DND-41 (cell line): ENCODE measurements around the gene NEK9.

Source experiments
- ATAC-seq: fragments of 200-7000 bp; cut with Tn5 transposase; 3 replicates; pipeline ENCODE4 v1.9.1; 2021; ENCODE audit warnings: low read depth; ENCODE audit not compliant: insufficient read depth
- DNase-seq: peaks from one replicate; pipeline ENCODE4 v3.0.0-alpha.2; 2020
- H2AFZ ChIP-seq: 2 replicates; pipeline ENCODE4 v1.6.0; 2012; ENCODE audit warnings: low read depth, low read length
- H3K27ac ChIP-seq: 2 replicates; pipeline ENCODE4 v1.5.1; 2012; ENCODE audit warnings: low read length, inconsistent platforms
- H3K27me3 ChIP-seq: fragments of 200-600 bp; sonication (generic); 2 replicates; pipeline ENCODE4 v1.6.0; 2012; ENCODE audit warnings: low read length, mild to moderate bottlenecking, inconsistent platforms; ENCODE audit not compliant: insufficient read depth, poor library complexity
- H3K36me3 ChIP-seq: 2 replicates; pipeline ENCODE4 v1.5.1; 2012; ENCODE audit warnings: low read length, inconsistent platforms; ENCODE audit not compliant: insufficient read depth
- H3K4me1 ChIP-seq: 2 replicates; pipeline ENCODE4 v1.5.1; 2012; ENCODE audit warnings: mild to moderate bottlenecking, low read length; ENCODE audit not compliant: insufficient read depth
- H3K4me2 ChIP-seq: 2 replicates; pipeline ENCODE4 v1.6.0; 2012; ENCODE audit warnings: mild to moderate bottlenecking, moderate library complexity, low read length, inconsistent platforms; ENCODE audit not compliant: insufficient read depth
- H3K4me3 ChIP-seq, 2 experiments: fragments of 200-600 bp in 1 of 2; shearing (Covaris generic) in 1 of 2; 2 replicates each; pipeline ENCODE4 v1.5.1; 2012 to 2016; ENCODE audit warnings: inconsistent platforms in 2 of 2, low read length in 2 of 2, mild to moderate bottlenecking in 2 of 2, low read depth in 1 of 2, moderate library complexity in 1 of 2
- H3K79me2 ChIP-seq: 2 replicates; pipeline ENCODE4 v1.6.0; 2012; ENCODE audit warnings: low read length, inconsistent platforms; ENCODE audit not compliant: insufficient read depth
- H3K9ac ChIP-seq: 2 replicates; pipeline ENCODE4 v1.6.0; 2012; ENCODE audit warnings: low read depth, mild to moderate bottlenecking, inconsistent platforms, low read length, moderate library complexity
- H3K9me3 ChIP-seq: 2 replicates; pipeline ENCODE4 v1.5.1; 2012; ENCODE audit warnings: low read length, moderate library complexity, mild to moderate bottlenecking, inconsistent platforms; ENCODE audit not compliant: insufficient read depth, severe bottlenecking
- H4K20me1 ChIP-seq: 2 replicates; pipeline ENCODE4 v1.6.0; 2012; ENCODE audit warnings: low read length; ENCODE audit not compliant: insufficient read depth
- CTCF ChIP-seq: IDR thresholded peaks from 2 replicates; pipeline ENCODE4 v1.5.1; 2012; ENCODE audit warnings: borderline replicate concordance, low read length, moderate library complexity, mild to moderate bottlenecking; ENCODE audit not compliant: poor library complexity, severe bottlenecking; ENCODE audit errors: extremely low read depth
- EZH2 ChIP-seq: IDR thresholded peaks from 3 replicates; pipeline ENCODE4 v1.6.1; 2012; ENCODE audit warnings: borderline replicate concordance, low read depth, mild to moderate bottlenecking, moderate library complexity, low read length, inconsistent platforms; ENCODE audit not compliant: severe bottlenecking

The NEK9 gene

GRCh38 chr14:75064205-75064567 is 62.7 kb downstream of the NEK9 start:
- ATAC-seq (no peak; the same call in 2 of the 3 replicates), DNase-seq (no peak)
- TF ChIP-seq EZH2 (no peak), CTCF (no peak)
- H2AFZ ChIP-seq = peak overlapping the region; percentile 93
- peak overlapping the region; percentile 89 for H3K27ac ChIP-seq
- peaks cover 40% of the 10 kb centered on the region for H3K79me2 ChIP-seq
- H3K9ac ChIP-seq = peak overlapping the region; percentile 74
- H3K36me3 ChIP-seq = peaks cover 21% of the 10 kb centered on the region
- no peaks in the 10 kb centered on the region for H3K9me3 ChIP-seq
- no peaks in the 10 kb centered on the region for H3K27me3 ChIP-seq
- H3K4me1 ChIP-seq = peaks cover 26% of the 10 kb centered on the region
- no peaks in the 10 kb centered on the region for H4K20me1 ChIP-seq
- peak overlapping the region; percentile 77 for H3K4me2 ChIP-seq
- H3K4me3 ChIP-seq = peak overlapping the region; percentile 59 to 91; a peak in 3 of 4 replicates

GRCh38 chr14:75063491-75064204 is 63.2 kb downstream of the NEK9 start, which contains the start of gene ACYP1:
Gene ACYP1 (minus strand): TSS chr14:75064024. CDS start chr14:75063553, 471 bp downstream.
- DNase-seq = peak; percentile 95

GRCh38 chr14:75063013-75063412 is 63.8 kb downstream of the NEK9 start:
- no peak for TF ChIP-seq EZH2
- TF ChIP-seq CTCF = no peak
- peak overlapping the region; percentile 89 for H2AFZ ChIP-seq
- ATAC-seq = no peak; the same call in 2 of the 3 replicates
- peak overlapping the region; percentile 74 for H3K9ac ChIP-seq
- no peaks in the 10 kb centered on the region for H4K20me1 ChIP-seq
- no peaks in the 10 kb centered on the region for H3K9me3 ChIP-seq
- H3K4me1 ChIP-seq = peaks cover 26% of the 10 kb centered on the region
- peak overlapping the region; percentile 59 to 91 for H3K4me3 ChIP-seq
- peak overlapping the region; percentile 89 for H3K27ac ChIP-seq
- DNase-seq = no peak
- H3K36me3 ChIP-seq = peaks cover 21% of the 10 kb centered on the region
- no peaks in the 10 kb centered on the region for H3K27me3 ChIP-seq
- peaks cover 45% of the 10 kb centered on the region for H3K79me2 ChIP-seq
- H3K4me2 ChIP-seq = peak overlapping the region; percentile 77

More at GRCh38 chr14:75063491-75064204, 63.2 kb downstream of the NEK9 start, which contains the start of gene ACYP1:
- Histone ChIP-seq H3K27me3 (no peaks in the 10 kb centered on the region), H3K27ac (peak within 1 kb of the TSS; percentile 89), H3K36me3 (peaks cover 21% of the 10 kb centered on the region), H3K4me2 (peak within 1 kb of the TSS; percentile 77), H3K4me3 (peak within 1 kb of the TSS; percentile 59 to 91), H3K9me3 (no peaks in the 10 kb centered on the region), H3K4me1 (peaks cover 26% of the 10 kb centered on the region), H3K79me2 (peaks cover 41% of the 10 kb centered on the region), H2AFZ (peak within 1 kb of the TSS; percentile 93), H4K20me1 (no peaks in the 10 kb centered on the region), H3K9ac (peak within 1 kb of the TSS; percentile 74)
- TF ChIP-seq EZH2 = no peak
- TF ChIP-seq CTCF = no peak
- peak; percentile 100 for ATAC-seq
